ENCODE measurements around the gene D2HGDH. TPM values are rescaled to one million over a fixed set of nuclear protein-coding genes. Genes with fewer than 3 reads are reported as not detected.

Gene D2HGDH
- polyA plus RNA-seq (2011; rRNA removed): 8.0 and 16.1 TPM in 2 replicates
- polyA minus RNA-seq (2011; rRNA and poly(A)+ RNA removed): 4.1 and 6.5 TPM in 2 replicates

DNA sequence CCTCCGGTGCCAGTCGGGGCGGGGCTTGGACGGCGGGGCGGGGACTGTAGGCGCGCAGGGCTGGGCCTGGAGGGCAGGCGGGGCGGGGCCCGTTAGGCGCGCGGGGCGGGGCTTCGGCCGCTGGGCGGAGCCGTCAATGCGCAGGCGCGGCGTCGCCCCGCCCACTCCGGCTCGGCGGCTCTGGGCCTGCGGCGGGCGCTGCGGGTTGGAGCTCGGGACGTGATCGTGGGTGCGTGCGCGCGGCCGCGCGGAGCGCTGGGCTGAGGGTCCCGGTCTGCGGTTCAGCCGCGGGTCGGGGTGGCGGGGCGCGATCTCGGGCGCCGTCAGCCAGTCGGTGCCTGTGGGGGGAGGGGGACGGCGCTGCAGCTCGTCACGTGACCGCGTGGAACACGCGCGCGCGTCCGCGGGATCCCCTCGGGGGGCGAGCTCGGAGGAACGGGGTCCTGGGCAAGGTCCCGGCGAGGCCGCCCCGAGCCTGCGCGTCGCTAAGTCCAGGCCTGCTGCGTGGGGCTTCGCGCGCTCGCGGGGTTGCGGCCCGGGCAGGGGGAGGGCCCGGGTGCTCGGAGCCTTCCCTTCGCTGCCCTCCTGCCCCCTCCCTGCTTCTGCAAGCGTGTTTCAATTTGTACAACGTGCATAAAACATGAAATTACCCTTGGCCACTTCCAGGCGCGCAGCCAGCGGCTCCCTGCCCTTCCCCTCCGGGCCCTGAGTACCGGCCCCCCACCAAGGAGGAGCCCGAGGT, at the start of gene D2HGDH:
Gene D2HGDH, plus strand, starts transcription at position 164 of the 742 bp plus-strand sequence. CDS start 595 bp downstream, outside the sequence.
- Histone ChIP-seq H3K4me3 (ENCODE audit: low read depth, low read length) (peak within 1 kb of the TSS; percentile 82), H3K36me3 (ENCODE audit: control insufficient read depth, insufficient read depth, low read length) (peaks cover 5% of the 10 kb centered on the region), H3K27me3 (ENCODE audit: control insufficient read depth, insufficient read depth, low read length) (no peaks in the 10 kb centered on the region)
- TF ChIP-seq, protein P1, sequence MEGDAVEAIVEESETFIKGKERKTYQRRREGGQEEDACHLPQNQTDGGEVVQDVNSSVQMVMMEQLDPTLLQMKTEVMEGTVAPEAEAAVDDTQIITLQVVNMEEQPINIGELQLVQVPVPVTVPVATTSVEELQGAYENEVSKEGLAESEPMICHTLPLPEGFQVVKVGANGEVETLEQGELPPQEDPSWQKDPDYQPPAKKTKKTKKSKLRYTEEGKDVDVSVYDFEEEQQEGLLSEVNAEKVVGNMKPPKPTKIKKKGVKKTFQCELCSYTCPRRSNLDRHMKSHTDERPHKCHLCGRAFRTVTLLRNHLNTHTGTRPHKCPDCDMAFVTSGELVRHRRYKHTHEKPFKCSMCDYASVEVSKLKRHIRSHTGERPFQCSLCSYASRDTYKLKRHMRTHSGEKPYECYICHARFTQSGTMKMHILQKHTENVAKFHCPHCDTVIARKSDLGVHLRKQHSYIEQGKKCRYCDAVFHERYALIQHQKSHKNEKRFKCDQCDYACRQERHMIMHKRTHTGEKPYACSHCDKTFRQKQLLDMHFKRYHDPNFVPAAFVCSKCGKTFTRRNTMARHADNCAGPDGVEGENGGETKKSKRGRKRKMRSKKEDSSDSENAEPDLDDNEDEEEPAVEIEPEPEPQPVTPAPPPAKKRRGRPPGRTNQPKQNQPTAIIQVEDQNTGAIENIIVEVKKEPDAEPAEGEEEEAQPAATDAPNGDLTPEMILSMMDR (IDR thresholded peaks at IDR 0.05; ENCODE audit: insufficient read depth, low read depth, low read length): no peak
- ChIA-PET POLR2A (no interaction called here), CTCF (interaction anchor here (0.7 to 2.8 kb wide), 8 partner anchors 9 to 144 kb away, joined by 3 to 15 read pairs (median 6); partner anchors contain the start of gene ING5)
- DNase-seq (ENCODE audit: low read depth): peak; percentile 11

DNA sequence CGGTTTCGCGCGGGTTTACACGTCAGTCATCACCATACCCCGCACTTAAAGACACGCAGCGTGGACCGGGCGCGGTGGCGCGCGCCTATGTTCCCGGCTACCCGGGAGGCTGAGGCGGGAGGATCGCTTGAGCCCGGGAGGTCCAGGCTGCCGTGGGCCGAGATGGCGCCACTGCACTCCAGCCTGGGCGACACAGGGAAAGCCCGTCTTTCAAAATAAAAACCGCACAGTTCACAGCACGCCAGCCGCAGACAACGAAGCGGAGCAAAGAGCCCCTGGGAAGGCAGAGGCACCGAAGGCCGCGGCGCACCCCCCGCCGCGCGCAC, 48.1 kb upstream of the D2HGDH start:
- no peak for DNase-seq (ENCODE audit: low read depth)
- TF ChIP-seq, protein P1 (IDR thresholded peaks at IDR 0.05; ENCODE audit: insufficient read depth, low read depth, low read length): no peak
- Histone ChIP-seq H3K36me3 (ENCODE audit: control insufficient read depth, insufficient read depth, low read length) (peaks cover 8% of the 10 kb centered on the region), H3K4me3 (ENCODE audit: low read depth, low read length) (peak overlapping the region; percentile 70), H3K27me3 (ENCODE audit: control insufficient read depth, insufficient read depth, low read length) (no peaks in the 10 kb centered on the region)
- POLR2A ChIA-PET: interaction anchor here (0.6 kb wide), 1 partner anchor 8 kb away, joined by 3 read pairs; no protein-coding TSS in a partner anchor
- CTCF ChIA-PET: interaction anchor here (1.4 kb wide), 1 partner anchor 27 kb away, joined by 3 read pairs; no protein-coding TSS in a partner anchor

DNA sequence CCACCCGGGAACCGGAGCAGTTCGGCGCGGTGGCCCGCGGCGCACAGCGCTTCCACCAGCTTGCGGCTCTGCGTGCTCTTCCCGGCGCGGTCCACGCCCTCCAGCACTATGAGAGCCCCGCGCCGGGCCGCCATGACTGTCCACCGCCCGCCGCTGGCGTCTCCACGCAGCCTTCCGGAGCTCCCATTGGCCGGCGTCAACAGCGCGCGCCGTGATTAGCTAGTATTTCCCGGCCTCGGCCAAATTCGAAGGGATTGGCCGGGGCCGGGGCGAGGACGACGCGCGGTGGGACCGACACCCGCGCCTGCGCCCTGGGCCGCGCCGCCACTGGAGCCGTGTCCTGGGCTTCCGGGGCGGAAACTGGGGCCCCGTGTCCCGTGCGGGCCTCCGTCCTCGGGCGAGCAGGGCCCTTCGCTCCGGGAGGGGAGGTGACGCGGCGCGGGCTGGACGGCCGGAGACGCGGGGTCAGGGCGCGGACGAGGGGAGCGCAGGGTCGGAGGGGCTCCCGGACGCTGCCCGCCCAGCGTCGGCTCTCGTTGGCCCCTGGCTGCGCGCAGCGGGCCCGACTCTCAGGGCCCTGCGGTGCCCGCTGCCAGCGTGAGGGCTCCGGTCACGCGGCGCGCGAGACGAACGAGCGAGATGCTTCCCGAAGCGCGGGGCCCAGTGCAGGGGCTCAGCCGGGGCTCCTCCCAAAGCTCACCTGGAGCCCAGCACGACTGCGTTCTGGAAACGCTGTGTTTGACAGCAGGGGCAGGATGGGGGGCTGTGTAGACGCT, 47.6 kb upstream of the D2HGDH start, which contains the start of gene DTYMK:
Gene DTYMK, minus strand, starts transcription at position 166 of the 776 bp plus-strand sequence. Its CDS starts 32 bp downstream, at position 134.
- Histone ChIP-seq H3K27me3 (ENCODE audit: control insufficient read depth, insufficient read depth, low read length) (no peaks in the 10 kb centered on the region), H3K36me3 (ENCODE audit: control insufficient read depth, insufficient read depth, low read length) (peaks cover 11% of the 10 kb centered on the region), H3K4me3 (ENCODE audit: low read depth, low read length) (peak within 1 kb of the TSS; percentile 70)
- DNase-seq (ENCODE audit: low read depth): peak; percentile 73
- ChIA-PET CTCF (interaction anchor here (0.5 to 1.4 kb wide), 2 partner anchors 27 to 521 kb away, joined by 3 read pairs; no protein-coding TSS in a partner anchor), POLR2A (interaction anchor here (0.6 kb wide), 3 partner anchors 8 to 196 kb away, joined by 3 to 5 read pairs (median 3); no protein-coding TSS in a partner anchor)
- TF ChIP-seq, protein P1 (IDR thresholded peaks at IDR 0.05; ENCODE audit: insufficient read depth, low read depth, low read length): no peak

DNA sequence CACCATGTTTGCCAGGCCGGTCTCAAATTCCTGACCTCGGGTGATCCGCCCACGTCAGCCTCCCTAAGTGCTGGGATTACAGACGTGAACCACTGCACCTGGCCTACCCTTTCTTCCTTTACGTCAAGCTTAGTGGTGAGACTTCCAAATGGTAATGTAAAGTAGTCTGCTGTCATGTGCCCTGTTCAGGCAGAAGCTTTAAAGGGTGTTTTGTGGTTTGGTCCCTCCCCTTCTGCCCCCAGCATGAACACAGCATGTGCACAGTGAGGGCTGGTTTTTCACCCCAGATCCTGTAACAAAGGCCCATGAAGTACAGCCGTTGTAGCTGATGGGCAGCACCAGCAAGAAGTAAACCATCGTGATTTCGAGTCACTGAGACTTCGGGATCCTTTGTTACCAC, 45.1 kb upstream of the D2HGDH start:
- Histone ChIP-seq H3K36me3 (ENCODE audit: control insufficient read depth, insufficient read depth, low read length) (peaks cover 13% of the 10 kb centered on the region), H3K4me3 (ENCODE audit: low read depth, low read length) (no peak overlapping the region), H3K27me3 (ENCODE audit: control insufficient read depth, insufficient read depth, low read length) (no peaks in the 10 kb centered on the region)
- CTCF ChIA-PET: no interaction called here
- TF ChIP-seq, protein P1 (IDR thresholded peaks at IDR 0.05; ENCODE audit: insufficient read depth, low read depth, low read length): no peak
- POLR2A ChIA-PET: no interaction called here
- DNase-seq (ENCODE audit: low read depth): no peak

Data from BJ (cell line).